ENCODE measurements around the gene CLNS1A.

CLNS1A gene

DNA sequence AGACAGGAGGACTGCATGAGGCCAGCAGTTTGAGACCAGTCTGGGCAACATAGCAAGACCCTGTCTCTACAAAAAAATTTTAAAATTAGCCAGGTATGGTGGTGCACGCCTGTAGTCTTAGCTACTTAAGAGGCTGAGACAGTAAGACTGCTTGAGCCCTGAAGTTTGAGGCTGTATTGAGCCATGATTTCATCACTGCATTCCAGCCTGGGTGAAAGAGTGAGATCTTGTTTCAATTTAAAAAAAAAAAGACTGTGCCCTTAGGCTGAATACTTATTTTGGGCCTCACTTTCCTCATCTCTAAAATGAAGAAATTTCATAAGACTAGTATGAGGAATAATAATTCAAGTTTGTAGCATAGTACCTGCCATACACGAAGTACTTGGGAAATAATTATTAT lies 41.0 kb downstream of the CLNS1A start:
- TF ChIP-seq SIN3A (IDR thresholded peaks at IDR 0.05; ENCODE audit: borderline replicate concordance, insufficient read depth, low read length), result no peak
- no peak for TF ChIP-seq FOXP2 (optimal IDR thresholded peaks at IDR 0.05; ENCODE audit: borderline replicate concordance, extremely low read depth, extremely low read length, insufficient read depth)
- TF ChIP-seq, protein P1, sequence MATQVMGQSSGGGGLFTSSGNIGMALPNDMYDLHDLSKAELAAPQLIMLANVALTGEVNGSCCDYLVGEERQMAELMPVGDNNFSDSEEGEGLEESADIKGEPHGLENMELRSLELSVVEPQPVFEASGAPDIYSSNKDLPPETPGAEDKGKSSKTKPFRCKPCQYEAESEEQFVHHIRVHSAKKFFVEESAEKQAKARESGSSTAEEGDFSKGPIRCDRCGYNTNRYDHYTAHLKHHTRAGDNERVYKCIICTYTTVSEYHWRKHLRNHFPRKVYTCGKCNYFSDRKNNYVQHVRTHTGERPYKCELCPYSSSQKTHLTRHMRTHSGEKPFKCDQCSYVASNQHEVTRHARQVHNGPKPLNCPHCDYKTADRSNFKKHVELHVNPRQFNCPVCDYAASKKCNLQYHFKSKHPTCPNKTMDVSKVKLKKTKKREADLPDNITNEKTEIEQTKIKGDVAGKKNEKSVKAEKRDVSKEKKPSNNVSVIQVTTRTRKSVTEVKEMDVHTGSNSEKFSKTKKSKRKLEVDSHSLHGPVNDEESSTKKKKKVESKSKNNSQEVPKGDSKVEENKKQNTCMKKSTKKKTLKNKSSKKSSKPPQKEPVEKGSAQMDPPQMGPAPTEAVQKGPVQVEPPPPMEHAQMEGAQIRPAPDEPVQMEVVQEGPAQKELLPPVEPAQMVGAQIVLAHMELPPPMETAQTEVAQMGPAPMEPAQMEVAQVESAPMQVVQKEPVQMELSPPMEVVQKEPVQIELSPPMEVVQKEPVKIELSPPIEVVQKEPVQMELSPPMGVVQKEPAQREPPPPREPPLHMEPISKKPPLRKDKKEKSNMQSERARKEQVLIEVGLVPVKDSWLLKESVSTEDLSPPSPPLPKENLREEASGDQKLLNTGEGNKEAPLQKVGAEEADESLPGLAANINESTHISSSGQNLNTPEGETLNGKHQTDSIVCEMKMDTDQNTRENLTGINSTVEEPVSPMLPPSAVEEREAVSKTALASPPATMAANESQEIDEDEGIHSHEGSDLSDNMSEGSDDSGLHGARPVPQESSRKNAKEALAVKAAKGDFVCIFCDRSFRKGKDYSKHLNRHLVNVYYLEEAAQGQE (IDR thresholded peaks at IDR 0.05; ENCODE audit: insufficient read depth in 1 of 2, low read depth in 2 of 2, low read length in 2 of 2), result no peak
- no peak for TF ChIP-seq POLR2AphosphoS5 (IDR thresholded peaks at IDR 0.05; ENCODE audit: low read depth, low read length)
- no peak for TF ChIP-seq TAF1 (IDR thresholded peaks at IDR 0.05; ENCODE audit: borderline replicate concordance, insufficient read depth, low read length)

GRCh38 chr11:77593883-77594282 lies 43.7 kb downstream of the CLNS1A start:
- TF ChIP-seq POLR2AphosphoS5 (IDR thresholded peaks at IDR 0.05; ENCODE audit: low read depth, low read length) (no peak), TAF1 (IDR thresholded peaks at IDR 0.05; ENCODE audit: borderline replicate concordance, insufficient read depth, low read length) (no peak), SIN3A (IDR thresholded peaks at IDR 0.05; ENCODE audit: borderline replicate concordance, insufficient read depth, low read length) (no peak), FOXP2 (optimal IDR thresholded peaks at IDR 0.05; ENCODE audit: borderline replicate concordance, extremely low read depth, extremely low read length, insufficient read depth) (no peak)
- TF ChIP-seq, protein P1 (IDR thresholded peaks at IDR 0.05; ENCODE audit: insufficient read depth in 1 of 2, low read depth in 2 of 2, low read length in 2 of 2), result no peak

DNA sequence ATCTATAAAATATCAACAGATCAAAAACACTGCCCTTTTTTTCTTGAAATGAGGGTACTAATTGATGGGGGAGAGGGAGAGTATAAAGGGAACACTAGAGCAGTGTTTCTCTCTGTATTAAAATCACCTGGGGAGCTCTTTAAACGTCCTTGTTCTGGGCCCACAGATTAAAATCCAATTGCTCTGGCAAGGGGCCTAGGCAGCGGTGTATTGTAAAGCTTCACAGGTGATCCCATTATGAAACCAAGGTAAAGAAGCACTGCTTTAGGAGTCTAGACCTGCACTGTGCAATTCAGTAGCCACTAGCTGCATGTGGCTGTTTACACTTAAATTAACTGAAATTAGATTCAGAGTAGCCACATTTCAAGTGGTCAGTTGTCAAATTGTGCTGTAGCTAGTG lies 44.9 kb downstream of the CLNS1A start:
- no peak for TF ChIP-seq FOXP2 (optimal IDR thresholded peaks at IDR 0.05; ENCODE audit: borderline replicate concordance, extremely low read depth, extremely low read length, insufficient read depth)
- TF ChIP-seq POLR2AphosphoS5 (IDR thresholded peaks at IDR 0.05; ENCODE audit: low read depth, low read length), result no peak
- TF ChIP-seq, protein P1 (IDR thresholded peaks at IDR 0.05; ENCODE audit: insufficient read depth in 1 of 2, low read depth in 2 of 2, low read length in 2 of 2), result no peak
- TF ChIP-seq TAF1 (IDR thresholded peaks at IDR 0.05; ENCODE audit: borderline replicate concordance, insufficient read depth, low read length), result no peak
- no peak for TF ChIP-seq SIN3A (IDR thresholded peaks at IDR 0.05; ENCODE audit: borderline replicate concordance, insufficient read depth, low read length)

GRCh38 chr11:77590194-77590782 lies 47.3 kb downstream of the CLNS1A start:
- no peak for TF ChIP-seq POLR2AphosphoS5 (IDR thresholded peaks at IDR 0.05; ENCODE audit: low read depth, low read length)

DNA sequence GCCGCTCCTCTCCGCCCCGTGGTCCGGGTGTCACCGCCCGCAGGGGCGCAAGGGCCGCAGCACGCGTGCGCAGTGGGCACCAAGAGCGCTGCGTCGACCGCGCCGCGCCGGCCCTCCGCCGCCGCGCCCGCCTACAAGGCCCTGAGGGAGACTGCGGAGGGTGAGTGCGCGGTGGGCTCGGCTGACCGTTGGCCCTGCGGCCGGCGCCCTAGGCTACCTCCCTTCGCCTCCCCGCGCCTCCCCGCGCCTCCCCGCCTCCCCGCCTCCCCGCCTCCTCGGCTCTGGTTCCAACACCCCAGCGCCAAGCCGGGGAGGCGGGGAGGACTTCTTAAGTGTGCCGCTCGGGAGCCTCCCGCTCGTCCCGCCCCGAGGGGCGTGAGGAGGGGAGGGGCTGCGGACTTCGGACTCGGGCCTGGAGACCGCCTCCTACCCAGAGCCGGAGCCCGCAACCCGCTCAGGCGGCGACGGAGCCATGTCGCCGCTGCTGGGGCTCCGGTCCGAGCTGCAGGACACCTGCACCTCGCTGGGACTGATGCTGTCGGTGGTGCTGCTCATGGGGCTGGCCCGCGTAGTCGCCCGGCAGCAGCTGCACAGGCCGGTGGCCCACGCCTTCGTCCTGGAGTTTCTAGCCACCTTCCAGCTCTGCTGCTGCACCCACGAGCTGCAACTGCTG lies 47.9 kb downstream of the CLNS1A start, which contains the start of gene AQP11:
AQP11 (plus strand) TSS at position 433 of the 673 bp plus-strand sequence; CDS start at position 473, 40 bp downstream.
- TF ChIP-seq, protein P1 (IDR thresholded peaks at IDR 0.05; ENCODE audit: insufficient read depth in 1 of 2, low read depth in 2 of 2, low read length in 2 of 2), result no peak
- TF ChIP-seq POLR2AphosphoS5 (IDR thresholded peaks at IDR 0.05; ENCODE audit: low read depth, low read length) (peak; percentile 52), TAF1 (IDR thresholded peaks at IDR 0.05; ENCODE audit: borderline replicate concordance, insufficient read depth, low read length) (no peak), SIN3A (IDR thresholded peaks at IDR 0.05; ENCODE audit: borderline replicate concordance, insufficient read depth, low read length) (no peak), FOXP2 (optimal IDR thresholded peaks at IDR 0.05; ENCODE audit: borderline replicate concordance, extremely low read depth, extremely low read length, insufficient read depth) (peak; percentile 34)

Measured in PFSK-1 (cell line).